EH (cell line): ENCODE measurements around the gene ST6GALNAC4.

ENCODE experiments used
- DNase-seq: peaks from one replicate; pipeline ENCODE4 v3.0.0-alpha.2; 2015; ENCODE audit warnings: low read depth

ST6GALNAC4 gene

GRCh38 chr9:127946728-127947127 lies 29.9 kb upstream of the ST6GALNAC4 start:
- DNase-seq = no peak

GRCh38 chr9:127945942-127946341 lies 29.1 kb upstream of the ST6GALNAC4 start:
- DNase-seq = no peak

- DNase-seq = no peak
Observed at GRCh38 chr9:127945338-127945737, 28.5 kb upstream of the ST6GALNAC4 start.

GRCh38 chr9:127944586-127945218 lies 27.9 kb upstream of the ST6GALNAC4 start:
- no peak for DNase-seq

- peak; percentile 79 for DNase-seq
Observed at GRCh38 chr9:127943731-127944144, 26.9 kb upstream of the ST6GALNAC4 start.

GRCh38 chr9:127943011-127943662 lies 26.3 kb upstream of the ST6GALNAC4 start:
- DNase-seq = no peak

- peak; percentile 70 for DNase-seq
Observed at GRCh38 chr9:127942216-127943010, 25.6 kb upstream of the ST6GALNAC4 start.

- DNase-seq = no peak
Observed at GRCh38 chr9:127941961-127942215, 25.0 kb upstream of the ST6GALNAC4 start.

- DNase-seq = no peak
Observed at GRCh38 chr9:127941062-127941960, 24.5 kb upstream of the ST6GALNAC4 start.

GRCh38 chr9:127940593-127940992 lies 23.8 kb upstream of the ST6GALNAC4 start:
- DNase-seq = no peak

- DNase-seq = no peak
Observed at GRCh38 chr9:127938298-127938690, 21.5 kb upstream of the ST6GALNAC4 start.

GRCh38 chr9:127937388-127938297 lies 20.8 kb upstream of the ST6GALNAC4 start, which contains the start of gene DPM2:
DPM2 (minus strand) TSS chr9:127937854; CDS start chr9:127937820, 34 bp downstream.
- DNase-seq = peak; percentile 86

GRCh38 chr9:127937056-127937387 lies 20.2 kb upstream of the ST6GALNAC4 start:
- peak; percentile 33 for DNase-seq

GRCh38 chr9:127936347-127936852 lies 19.6 kb upstream of the ST6GALNAC4 start:
- no peak for DNase-seq

GRCh38 chr9:127935765-127936221 lies 19.0 kb upstream of the ST6GALNAC4 start:
- no peak for DNase-seq

- DNase-seq = no peak
Observed at GRCh38 chr9:127934986-127935385, 18.1 kb upstream of the ST6GALNAC4 start.

- no peak for DNase-seq
Observed at GRCh38 chr9:127934248-127934647, 17.4 kb upstream of the ST6GALNAC4 start.

GRCh38 chr9:127931092-127931881 lies 14.4 kb upstream of the ST6GALNAC4 start:
- DNase-seq = peak; percentile 83

- peak; percentile 88 for DNase-seq
Observed at GRCh38 chr9:127930231-127931091, 13.6 kb upstream of the ST6GALNAC4 start, which contains the start of gene PIP5KL1. PIP5KL1 (minus strand) TSS chr9:127930777; CDS start chr9:127930752, 25 bp downstream.
